HG03060 (cell line): ENCODE measurements around the gene RUSF1.
"Not testable (repeated sequence)": the region's sequence is repeated elsewhere in the genome, so short reads cannot be mapped to it uniquely, and the experiment has no call there.

Experiments
- ATAC-seq: cut with Tn5 transposase; IDR thresholded peaks from one replicate; pipeline ENCODE4 v1.9.1; 2021; ENCODE audit warnings: low read depth, moderate number of reproducible peaks; ENCODE audit not compliant: unreplicated experiment

Gene RUSF1

GRCh38 chr16:31519759-31520431 lies 11.7 kb upstream of the RUSF1 start:
- no peak for ATAC-seq

- ATAC-seq = no peak
Measured at GRCh38 chr16:31517800-31518402, 9.7 kb upstream of the RUSF1 start.

DNA sequence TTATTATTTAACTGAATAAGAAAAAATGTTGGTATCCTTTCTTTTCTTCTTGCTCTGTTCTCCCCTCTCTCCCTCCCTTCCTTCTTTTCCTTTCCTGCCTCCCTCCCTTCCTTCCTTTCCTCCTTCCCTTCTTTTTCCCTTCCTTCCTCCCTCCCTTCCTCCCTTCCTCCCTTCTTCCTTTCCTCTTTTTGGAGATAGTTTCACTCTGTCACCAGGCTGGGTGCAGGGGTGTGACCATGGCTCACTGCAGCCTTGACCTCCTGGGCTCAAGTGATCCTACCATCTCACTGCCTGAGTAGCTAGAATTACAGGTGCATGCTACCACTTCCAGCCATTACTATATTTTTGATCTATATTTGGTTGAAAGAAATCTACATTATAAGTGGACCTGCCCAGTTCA lies 5.7 kb upstream of the RUSF1 start:
- ATAC-seq = no peak

GRCh38 chr16:31513126-31513525 lies 4.9 kb upstream of the RUSF1 start:
- ATAC-seq = no peak

DNA sequence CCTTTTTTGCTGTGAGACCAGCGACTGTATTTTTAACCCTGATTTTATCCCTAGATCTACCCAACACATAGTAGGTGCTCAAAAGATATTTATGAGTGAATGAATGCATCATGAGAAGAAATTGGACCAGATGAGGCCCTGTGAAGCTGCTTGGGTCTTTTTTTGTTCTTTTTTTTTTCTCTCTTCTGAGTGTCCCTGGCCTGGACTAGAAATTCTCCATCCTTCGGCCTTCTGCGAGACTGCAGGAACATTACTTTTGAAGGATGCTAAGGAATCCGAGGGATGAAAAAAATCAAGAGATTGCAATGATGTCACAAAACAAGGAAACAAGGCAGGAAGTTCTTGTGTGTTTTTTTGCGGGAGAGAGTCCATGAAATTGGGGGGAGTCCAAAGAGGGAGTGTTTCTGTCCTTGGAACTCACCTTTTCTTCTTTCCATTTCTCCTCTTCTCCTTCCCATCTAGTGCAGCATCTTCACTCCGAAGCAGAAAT lies 560 bp upstream of the RUSF1 start:
- ATAC-seq = no peak

DNA sequence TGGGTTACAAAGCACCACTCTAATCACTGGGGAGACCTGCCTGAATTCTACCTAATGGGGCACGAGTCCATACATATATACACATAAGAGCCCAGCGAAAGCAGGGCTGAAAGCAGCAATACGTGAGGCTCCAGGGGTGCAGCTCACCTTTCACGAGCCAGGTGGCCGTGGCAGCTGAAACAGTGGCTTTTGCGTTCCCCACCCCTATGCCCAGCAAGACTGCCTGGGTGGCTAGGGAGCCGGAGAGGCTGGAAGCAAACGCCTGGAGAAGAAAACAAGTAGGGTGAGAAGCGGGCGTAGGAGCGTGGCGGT lies 618 bp downstream of the RUSF1 start:
- no peak for ATAC-seq

- ATAC-seq = no peak
Measured at GRCh38 chr16:31505483-31505882, 2.7 kb downstream of the RUSF1 start.

DNA sequence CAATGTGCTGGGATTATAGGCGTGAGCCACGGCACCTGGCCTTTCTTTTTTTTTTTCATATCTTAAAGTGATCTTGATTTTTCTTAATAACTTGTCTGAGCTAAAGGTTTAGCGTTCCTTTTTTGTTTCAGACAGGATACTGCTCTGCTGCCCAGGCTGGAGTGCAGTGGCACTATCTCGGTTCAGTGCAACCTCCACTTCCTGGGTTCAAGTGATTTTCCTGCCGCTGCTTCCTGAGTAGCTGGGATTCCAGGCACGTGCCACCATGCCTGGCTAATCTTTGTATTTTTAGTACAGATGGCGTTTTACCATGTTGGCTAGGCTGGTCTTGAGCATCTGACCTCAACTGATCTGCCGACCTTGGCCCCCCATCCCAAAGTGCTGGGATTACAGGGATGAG lies 4.0 kb downstream of the RUSF1 start:
- ATAC-seq = no peak

DNA sequence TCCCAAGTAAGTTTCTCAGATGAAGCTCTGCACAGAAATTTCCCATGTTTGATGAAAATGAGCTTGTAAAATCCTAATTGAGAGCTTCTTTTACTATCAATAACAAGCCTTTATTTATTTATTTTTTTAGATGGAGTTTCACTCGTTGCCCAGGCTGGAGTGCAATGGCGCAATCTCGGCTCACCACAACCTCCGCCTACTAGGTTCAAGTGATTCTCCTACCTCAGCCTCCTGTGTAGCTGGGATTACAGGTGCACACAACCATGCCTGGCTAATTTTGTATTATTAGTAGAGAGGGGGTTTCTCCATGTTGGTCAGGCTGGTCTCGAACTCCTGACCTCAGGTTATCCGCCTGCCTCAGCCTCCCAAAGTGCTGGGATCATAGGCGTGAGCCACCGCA lies 4.6 kb downstream of the RUSF1 start:
- not testable (repeated sequence) for ATAC-seq

DNA sequence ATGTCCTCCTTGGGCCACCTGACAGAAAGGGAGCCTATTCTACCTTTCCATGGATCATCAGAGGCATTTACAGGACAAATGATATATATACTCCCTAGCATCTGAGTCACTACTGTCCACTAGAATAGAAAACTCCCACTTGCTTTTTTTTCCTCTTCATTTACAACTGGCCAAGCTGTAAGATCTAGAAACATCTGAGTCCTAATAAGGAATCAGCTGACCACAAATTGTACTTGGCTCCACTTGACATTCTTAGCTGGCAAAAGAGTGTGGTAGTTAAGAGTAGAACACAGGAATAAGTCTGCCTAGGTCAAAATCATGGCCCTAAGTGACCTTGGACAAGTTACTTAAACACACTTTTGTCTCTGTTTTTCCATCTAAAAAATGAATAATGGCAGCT lies 5.2 kb downstream of the RUSF1 start:
- ATAC-seq = no peak

GRCh38 chr16:31501966-31502348 lies 6.2 kb downstream of the RUSF1 start:
- ATAC-seq = no peak

GRCh38 chr16:31501226-31501965 lies 6.8 kb downstream of the RUSF1 start:
- ATAC-seq = no peak

- ATAC-seq = no peak
Measured at GRCh38 chr16:31499928-31500327, 8.3 kb downstream of the RUSF1 start.

DNA sequence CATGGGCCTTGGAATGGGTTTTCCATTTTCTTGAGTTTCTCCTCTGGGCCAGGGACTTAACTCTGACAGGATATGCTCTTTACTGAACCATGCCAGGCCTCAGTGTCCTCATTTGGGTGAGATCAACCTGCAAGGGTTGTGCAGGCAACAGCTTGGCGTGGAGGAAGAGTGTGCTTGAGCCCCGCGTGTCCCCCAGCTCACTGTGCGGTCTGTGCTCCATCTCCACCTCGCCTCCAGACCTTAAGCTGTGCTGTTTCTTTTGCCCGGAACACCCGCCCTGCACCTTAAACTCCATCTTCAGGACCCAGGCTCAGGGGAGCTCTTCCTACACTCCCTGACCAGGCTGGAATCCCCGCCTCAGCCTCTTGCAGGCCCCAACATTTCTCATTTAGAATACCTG lies 9.7 kb downstream of the RUSF1 start:
- no peak for ATAC-seq

GRCh38 chr16:31496670-31497069 lies 11.5 kb downstream of the RUSF1 start:
- ATAC-seq = no peak

DNA sequence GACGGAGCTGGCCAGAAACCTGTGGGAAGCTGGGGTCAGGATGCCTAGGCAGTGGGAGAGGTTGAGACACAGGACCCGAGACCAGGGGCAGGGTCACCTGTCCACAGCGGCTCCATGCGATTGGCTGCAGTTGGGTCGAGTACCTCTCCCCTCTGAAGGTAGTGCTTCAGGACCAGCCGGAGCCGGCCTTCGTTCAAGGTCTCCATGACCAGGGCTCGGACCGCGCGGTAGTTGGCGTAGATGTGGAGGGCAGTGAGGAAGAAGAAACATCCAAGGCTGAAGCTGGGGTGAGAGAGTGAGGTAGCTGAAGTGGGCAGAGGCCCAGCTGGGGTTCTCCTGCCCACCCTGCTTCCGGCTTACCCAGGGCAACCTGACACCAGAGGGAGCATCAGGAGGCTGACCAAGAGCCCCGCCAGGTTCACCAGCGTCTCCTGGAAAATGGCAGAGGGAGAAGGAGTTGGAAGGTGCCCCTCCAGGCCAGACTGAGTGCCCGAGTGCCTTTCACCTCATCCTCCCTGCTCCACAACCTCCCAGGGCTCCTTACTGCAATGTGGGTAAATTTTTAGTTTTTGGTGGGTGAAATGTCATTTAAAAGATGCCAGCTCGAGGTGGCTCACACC lies 14.6 kb downstream of the RUSF1 start:
- no peak for ATAC-seq

- no peak for ATAC-seq
Measured at GRCh38 chr16:31491778-31492418, 16.3 kb downstream of the RUSF1 start.

DNA sequence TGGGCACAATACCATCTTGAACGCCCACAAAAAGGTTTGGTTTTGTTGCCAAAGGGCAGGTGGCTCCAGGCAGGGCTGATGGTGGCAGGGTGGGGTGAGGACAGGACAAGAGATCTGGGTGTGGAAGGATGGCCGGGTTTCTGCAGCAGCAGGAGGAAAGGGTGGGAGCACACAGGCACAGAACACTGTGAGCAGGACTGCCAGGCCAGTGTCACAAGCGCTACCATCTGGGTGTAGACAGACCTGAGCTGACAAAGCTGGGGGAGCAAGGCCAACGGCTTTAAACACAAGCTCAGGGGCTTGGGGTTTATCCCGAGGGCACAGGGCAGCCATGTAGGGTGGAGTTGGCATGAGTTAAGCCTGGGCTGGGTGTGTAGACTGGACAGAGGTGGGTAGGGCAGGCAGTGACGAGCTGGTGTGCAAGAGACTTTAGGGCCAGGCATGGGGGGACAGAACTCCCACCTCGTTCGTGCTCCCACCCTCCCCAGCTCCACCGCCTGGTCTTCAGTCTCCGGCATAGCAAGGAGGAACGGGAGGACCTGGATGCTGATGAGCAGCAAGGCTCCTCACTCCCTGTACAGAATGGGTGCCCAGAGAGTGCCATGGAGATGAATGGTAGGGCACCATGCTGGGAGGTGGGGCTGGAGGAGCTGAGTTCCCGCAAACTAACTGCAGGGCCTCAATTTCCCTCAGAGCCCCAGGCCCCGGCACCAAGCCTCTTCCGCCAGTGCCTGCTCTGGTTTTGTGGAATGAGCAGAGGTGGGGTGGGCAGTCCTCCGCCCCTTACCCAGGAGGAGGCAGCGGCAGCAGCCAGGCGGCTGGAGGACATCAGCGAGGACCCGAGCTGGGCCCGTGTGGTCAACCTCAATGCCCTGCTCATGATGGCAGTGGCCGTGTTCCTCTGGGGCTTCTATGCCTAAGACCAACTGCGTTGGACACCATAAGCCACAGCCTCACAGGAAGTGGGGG lies 18.3 kb downstream of the RUSF1 start:
- ATAC-seq = no peak

DNA sequence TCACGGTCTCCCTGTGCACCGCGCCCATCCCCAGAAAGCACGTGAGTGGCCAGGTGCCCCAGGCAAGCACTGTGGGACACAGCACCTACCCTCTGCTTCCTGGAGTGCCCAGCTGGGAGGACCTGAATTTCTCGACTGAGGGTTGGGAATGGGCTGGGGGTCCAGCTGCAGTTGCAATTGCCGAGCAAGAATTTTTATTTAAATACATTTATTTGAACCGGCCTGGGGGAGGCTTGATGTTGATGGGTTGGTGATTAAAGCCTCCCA lies 19.0 kb downstream of the RUSF1 start:
- ATAC-seq = no peak
